ENCODE results near the gene FAM193B. TPM values are rescaled to one million over a fixed set of nuclear protein-coding genes. Genes with fewer than 3 reads are reported as not detected.

FAM193B gene
- total RNA-seq, 1 donor from 2014 or later = 72.4 TPM

DNA sequence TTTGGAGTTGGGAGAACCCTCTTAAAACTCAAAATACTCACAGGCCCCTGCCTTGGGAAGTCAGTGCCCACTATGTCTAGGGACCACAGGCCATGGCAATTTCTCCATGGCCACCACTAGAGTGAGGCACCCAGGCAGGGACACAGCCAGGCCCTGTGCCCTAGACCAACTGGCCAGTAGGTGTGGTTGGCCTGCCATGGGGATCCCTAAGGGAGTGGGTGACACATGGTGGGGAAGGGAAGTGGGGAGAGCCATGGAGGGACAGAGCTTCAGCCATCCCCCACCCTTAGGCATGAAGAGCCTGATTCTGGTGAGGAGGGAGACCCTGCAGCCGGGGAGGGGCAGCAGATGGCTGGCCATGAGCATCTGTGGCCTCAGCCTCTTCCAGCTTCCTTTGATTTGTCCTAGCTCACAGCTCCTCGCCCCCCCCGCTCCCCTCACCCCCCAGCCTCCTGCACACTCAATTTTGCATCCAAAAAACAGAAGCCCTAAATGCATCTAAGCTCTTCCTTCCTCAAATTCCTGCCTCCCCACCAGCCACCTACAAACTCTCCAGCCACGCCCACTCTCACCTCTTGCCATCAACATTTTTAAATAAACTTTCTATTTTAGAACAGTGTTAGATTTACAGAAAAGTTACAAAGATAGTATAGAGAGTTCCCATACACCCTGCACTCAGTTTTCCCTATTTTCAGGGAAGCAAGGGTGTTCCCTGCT is 79.4 kb downstream of the FAM193B start:
- H3K4me3 ChIP-seq = no peak overlapping the region
- H3K36me3 ChIP-seq = no peaks in the 10 kb centered on the region
- H3K9me3 ChIP-seq = no peaks in the 10 kb centered on the region
- H3K27me3 ChIP-seq = no peaks in the 10 kb centered on the region
- TF ChIP-seq, protein P1, sequence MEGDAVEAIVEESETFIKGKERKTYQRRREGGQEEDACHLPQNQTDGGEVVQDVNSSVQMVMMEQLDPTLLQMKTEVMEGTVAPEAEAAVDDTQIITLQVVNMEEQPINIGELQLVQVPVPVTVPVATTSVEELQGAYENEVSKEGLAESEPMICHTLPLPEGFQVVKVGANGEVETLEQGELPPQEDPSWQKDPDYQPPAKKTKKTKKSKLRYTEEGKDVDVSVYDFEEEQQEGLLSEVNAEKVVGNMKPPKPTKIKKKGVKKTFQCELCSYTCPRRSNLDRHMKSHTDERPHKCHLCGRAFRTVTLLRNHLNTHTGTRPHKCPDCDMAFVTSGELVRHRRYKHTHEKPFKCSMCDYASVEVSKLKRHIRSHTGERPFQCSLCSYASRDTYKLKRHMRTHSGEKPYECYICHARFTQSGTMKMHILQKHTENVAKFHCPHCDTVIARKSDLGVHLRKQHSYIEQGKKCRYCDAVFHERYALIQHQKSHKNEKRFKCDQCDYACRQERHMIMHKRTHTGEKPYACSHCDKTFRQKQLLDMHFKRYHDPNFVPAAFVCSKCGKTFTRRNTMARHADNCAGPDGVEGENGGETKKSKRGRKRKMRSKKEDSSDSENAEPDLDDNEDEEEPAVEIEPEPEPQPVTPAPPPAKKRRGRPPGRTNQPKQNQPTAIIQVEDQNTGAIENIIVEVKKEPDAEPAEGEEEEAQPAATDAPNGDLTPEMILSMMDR (IDR thresholded peaks at IDR 0.05) = no peak
- TF ChIP-seq POLR2AphosphoS5 (IDR thresholded peaks at IDR 0.05; ENCODE audit: insufficient read depth in 1 of 2, low read depth in 1 of 2) = peak in 1 of 2 donors; percentile 14
- intact Hi-C loops (cut with DNase I) = loop anchor here (2.0 kb wide), 1 partner anchor 22 kb away; the partner anchor contains the start of gene PDLIM7
- peak overlapping the region; percentile 83 for H3K27ac ChIP-seq
- DNase-seq (ENCODE audit: extremely low spot score in 2 of 2) = no peak
- H3K4me1 ChIP-seq = peaks cover 77% of the 10 kb centered on the region

DNA sequence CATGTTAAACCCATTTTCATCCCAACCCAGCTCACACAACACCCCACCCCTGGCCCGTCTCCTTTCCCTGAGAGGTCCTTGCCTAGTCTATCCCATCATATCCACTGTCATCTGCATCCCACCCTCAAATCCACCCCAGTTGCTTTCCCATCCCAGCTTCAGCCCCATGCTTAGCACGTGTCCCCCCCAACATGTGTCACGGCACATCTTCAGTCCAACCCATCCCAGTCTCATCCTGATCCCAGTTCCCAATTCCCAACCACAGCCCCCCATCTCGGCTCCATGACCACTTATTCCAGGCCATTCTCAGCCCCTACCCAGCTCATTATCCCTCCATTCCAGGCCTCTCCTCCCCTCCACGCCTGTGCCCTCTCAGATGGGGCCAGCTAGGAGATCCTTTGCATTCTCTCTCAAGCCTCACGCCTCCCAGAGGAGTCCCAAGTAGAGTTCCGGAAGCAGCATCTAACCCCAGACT is 80.3 kb downstream of the FAM193B start:
- Histone ChIP-seq H3K27me3 (no peaks in the 10 kb centered on the region), H3K36me3 (no peaks in the 10 kb centered on the region), H3K9me3 (no peaks in the 10 kb centered on the region), H3K4me1 (peaks cover 77% of the 10 kb centered on the region), H3K27ac (peak overlapping the region; percentile 83), H3K4me3 (peak overlapping the region; percentile 67 to 74)
- intact Hi-C loops (cut with DNase I) = loop anchor here (2.0 kb wide), 1 partner anchor 23 kb away; the partner anchor contains the start of gene PDLIM7
- no peak for DNase-seq (ENCODE audit: extremely low spot score in 2 of 2)
- no peak for TF ChIP-seq POLR2A (IDR thresholded peaks at IDR 0.05)
- no peak for TF ChIP-seq POLR2AphosphoS5 (IDR thresholded peaks at IDR 0.05; ENCODE audit: insufficient read depth in 1 of 2, low read depth in 1 of 2)
- TF ChIP-seq, protein P1 (IDR thresholded peaks at IDR 0.05) = no peak

DNA sequence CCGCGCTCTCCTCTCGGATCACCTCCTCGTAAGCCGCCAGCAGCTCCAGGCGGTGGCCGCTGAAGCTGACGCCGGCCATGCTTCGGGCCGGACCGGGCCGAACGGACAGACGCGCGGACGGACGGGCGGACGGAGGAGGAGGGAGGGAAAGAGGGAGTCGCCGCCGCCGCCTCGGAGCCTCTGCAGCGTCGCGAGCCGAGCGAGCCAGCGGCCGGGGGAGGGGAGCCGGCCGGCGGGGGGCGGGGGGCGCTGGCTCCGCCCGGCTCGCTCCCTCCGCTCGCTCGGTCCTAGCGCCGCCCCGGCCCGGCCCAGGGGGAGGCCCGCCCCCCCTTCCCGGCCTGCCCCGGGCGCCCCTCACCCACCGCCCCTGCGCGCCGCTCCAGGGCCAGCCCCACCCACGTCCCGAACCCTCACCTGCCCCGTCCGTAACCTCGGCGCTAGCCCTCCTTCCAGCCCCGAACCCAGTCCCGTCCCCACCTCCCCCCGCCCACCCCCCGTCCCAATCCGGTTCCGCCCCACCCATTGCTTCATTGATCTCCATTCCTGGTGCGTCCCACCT is 80.8 kb downstream of the FAM193B start, which contains the start of gene DBN1:
TSS of gene DBN1 (minus strand) at position 192 of the 559 bp plus-strand sequence. CDS start at position 79, 113 bp downstream.
- intact Hi-C loops (cut with DNase I) = loop anchor here (2.0 kb wide), 1 partner anchor 23 kb away; the partner anchor contains the start of gene PDLIM7
- no peak for DNase-seq (ENCODE audit: extremely low spot score in 2 of 2)
- H3K4me3 ChIP-seq = peak within 1 kb of the TSS; percentile 67 to 74
- H3K27me3 ChIP-seq = no peaks in the 10 kb centered on the region
- H3K4me1 ChIP-seq = peaks cover 77% of the 10 kb centered on the region
- H3K9me3 ChIP-seq = no peaks in the 10 kb centered on the region
- TF ChIP-seq, protein P1 (IDR thresholded peaks at IDR 0.05) = no peak
- TF ChIP-seq POLR2AphosphoS5 (IDR thresholded peaks at IDR 0.05; ENCODE audit: insufficient read depth in 1 of 2, low read depth in 1 of 2) = peak in 1 of 2 donors; percentile 23
- H3K36me3 ChIP-seq = no peaks in the 10 kb centered on the region
- H3K27ac ChIP-seq = peak within 1 kb of the TSS; percentile 83

DNA sequence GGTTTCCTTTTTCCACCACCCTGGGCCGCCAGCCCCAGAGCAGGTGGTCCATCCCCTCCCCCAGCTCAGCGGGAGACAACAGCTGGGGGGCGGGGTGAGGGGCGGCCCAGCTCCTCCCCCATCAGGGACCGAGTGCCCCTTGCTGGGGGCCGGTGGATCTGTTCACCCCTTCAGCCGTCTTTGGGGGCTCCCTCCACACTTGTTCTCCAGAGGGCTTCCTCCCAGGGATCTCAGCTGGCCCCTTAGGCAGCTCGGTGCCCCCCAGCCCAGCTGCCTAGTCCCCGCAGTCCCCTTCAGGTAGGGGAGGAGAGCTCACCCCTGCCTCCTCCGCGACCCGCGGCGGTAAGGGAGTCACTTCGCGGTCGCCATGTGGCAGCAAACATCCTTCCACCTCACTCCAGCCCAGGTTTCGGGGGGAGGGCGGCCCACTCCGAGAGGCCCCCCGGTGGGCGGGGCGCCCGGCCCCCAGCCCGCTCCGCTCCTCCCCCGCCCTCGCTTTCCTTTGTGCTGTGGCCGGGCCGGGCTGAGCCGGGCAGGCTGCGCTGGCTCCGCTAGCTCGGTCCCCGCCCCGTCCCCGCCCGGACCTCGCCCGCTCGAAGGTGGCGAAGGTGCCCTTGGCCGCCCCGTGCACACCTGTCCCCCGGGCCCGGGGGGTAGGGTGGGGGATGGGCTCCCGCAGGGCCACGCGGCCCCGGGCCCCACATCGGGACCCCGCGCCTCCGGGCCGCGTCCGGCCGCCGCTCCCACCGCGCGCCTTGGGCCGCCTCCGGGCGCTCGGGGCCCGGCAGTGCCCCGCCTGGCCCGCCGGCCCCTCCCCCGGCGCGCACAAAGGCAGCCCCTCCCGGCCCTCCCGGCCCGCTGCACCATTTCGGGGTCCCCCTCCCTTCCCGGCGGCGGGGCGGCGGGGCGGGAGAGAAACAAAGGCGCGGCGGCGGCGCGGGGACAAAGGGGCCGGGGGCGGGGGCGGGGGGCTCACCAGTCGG is 81.6 kb downstream of the FAM193B start:
- Histone ChIP-seq H3K27me3 (no peaks in the 10 kb centered on the region), H3K27ac (peak overlapping the region; percentile 83), H3K36me3 (no peaks in the 10 kb centered on the region), H3K4me1 (peaks cover 69% of the 10 kb centered on the region), H3K9me3 (no peaks in the 10 kb centered on the region), H3K4me3 (peak overlapping the region; percentile 67 to 74)
- intact Hi-C loops (cut with DNase I) = no loop called here
- TF ChIP-seq POLR2AphosphoS5 (IDR thresholded peaks at IDR 0.05; ENCODE audit: insufficient read depth in 1 of 2, low read depth in 1 of 2) (no peak), POLR2A (IDR thresholded peaks at IDR 0.05) (no peak)
- TF ChIP-seq, protein P1 (IDR thresholded peaks at IDR 0.05) = no peak
- DNase-seq (ENCODE audit: extremely low spot score in 2 of 2) = no peak

Data from vagina (tissue), 2 donors.